Measurements from ENCODE around the gene AUTS2.
A peak's percentile ranks its signal among the peaks of the same experiment; 100 is the strongest.

The AUTS2 gene

DNA sequence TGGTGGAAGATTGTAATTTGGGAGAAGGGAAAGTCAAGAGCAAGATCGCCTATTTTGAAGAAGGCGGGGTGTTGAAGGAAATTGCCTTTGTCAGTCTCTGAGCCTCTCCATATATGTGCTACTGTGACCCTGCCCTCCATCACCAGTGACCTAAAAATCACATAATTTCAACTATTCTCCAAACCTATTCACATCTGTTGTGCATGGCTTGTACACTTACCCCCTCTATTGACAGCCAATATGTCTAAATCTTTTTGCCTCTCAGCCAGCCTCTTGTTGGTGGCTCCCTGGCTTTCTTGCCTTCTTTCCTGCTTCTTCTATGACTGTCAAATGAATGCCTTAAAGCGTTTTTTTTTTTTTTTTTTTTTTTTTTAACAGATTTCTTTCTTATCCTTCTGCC is 295.6 kb downstream of the AUTS2 start:
- DNase-seq (ENCODE audit: low read depth) = no peak

DNA sequence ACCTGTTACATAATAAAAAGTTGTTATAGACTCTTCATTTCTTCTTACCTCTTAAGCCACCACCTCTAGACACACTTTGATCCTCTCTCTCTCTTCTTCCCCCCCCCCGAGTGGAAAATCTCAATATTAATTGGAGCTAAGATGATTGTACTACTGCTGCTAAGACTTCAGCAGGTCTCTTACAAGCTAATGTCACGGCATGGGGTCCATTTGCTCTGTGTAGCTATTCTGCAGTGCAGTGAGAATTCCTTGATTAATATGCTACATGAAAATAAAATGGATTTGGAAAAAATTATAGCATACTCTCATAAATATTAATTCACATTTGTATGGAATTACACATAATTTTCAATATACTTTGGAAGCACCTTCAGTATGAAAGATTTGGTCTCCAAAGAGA is 297.2 kb downstream of the AUTS2 start:
- DNase-seq (ENCODE audit: low read depth) = no peak

DNA sequence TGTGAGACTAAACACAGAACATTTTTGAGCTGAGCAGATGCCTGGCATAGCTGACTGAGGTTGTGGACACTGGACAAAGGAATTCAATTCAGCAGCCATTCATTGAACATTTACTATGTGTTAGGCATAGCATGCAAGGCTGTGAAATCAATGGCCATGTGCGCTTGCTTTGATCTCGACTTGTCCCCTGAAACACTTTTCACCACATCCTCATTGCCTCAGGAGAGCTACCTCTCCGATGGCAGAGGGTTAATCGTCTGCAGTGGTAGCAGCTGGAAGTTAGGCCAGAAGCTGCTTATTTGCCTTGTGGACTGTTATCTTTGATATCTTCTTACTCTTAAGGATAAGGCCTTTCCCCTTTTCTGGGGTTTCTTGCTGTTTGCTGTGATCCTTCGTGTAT is 297.8 kb downstream of the AUTS2 start:
- DNase-seq (ENCODE audit: low read depth) = no peak

DNA sequence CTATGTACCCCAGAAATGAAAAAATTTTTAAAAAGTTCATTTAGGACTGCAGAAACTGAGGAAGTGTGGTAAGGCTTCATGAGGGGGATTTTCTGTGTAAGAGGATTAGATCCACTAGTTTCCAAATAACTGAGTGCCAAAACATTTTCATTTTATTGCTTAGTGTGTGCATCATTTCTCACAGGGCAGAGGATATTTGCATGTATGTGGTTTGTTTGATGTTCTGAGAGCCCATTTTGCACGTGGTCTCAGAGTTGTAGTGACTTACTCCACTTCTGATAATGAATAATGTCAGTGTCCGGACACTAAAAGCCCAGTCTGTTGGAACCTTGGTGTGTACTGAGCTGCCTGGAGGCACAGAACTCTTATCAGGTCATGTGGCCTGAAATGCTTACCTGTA is 299.9 kb downstream of the AUTS2 start:
- no peak for DNase-seq (ENCODE audit: low read depth)

DNA sequence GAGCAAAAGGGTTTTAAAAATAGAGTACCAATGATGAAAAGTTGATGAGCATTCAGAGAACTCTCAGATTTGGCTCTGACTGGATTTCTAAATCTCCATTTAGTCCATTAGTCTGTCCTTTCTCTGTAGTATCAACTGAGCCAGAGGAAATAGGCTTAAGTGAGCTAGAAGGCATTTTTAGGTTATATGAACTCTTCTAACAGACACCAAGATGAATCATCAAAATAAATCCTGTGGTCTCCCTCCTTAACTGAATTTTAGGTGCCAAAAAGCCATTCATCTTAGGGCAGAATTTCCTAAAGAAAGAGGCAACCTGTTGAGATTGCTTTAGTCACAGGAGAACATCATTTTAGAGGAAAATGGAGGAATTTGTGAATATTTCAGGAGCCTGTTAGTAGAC is 305.1 kb downstream of the AUTS2 start:
- no peak for DNase-seq (ENCODE audit: low read depth)

DNA sequence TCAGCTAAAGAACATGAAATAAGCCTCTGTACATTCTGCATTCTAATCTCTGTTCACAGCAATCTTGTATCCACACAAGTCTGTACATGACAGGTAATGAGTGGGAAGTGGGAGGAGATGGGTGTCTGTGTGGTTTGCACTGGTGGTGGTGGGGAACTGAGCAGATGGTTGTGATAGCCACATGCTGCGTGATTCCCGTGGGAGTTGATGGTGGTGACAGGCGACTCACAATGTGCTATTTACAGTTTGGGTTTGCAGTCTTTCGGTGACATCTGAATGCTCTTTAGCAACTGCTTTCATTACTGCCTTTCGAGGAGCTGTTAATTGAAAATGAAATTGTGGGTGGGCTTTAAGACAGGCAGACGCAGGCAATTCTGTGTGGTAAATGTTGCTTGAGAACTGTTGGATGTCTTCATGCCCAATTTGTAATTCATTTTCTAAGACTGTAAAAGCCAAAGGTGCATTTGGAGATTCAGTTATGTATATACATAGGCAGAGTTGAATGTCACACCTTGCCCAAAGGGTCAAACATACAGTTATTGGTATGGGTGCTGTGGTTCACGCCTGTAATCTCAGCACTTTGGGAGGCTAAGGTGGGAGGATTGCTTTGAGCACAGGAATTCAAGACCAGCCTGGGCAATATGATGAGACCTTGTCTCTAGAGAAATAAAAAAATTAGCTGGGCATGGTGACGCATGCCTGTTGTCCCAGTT is 308.2 kb downstream of the AUTS2 start:
- DNase-seq (ENCODE audit: low read depth) = no peak

DNA sequence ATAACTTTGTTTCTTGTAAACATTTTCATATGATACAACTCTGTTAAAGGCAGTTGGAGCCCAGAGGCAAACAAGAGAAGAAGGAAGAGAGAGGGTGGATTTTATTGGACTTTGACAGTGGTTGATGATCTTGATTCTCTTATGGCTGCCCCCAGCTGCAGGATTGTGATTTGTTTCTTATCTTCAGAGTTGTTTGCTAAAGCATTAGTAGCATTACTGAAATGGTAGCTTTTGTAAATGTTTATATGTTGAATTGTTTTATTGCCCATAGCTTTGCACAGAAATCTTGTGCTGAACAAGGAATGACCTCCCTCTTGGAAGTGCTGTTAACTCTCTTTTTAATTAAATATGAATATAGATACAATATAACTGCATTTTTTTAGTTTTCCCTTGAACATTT is 309.4 kb downstream of the AUTS2 start:
- no peak for DNase-seq (ENCODE audit: low read depth)

DNA sequence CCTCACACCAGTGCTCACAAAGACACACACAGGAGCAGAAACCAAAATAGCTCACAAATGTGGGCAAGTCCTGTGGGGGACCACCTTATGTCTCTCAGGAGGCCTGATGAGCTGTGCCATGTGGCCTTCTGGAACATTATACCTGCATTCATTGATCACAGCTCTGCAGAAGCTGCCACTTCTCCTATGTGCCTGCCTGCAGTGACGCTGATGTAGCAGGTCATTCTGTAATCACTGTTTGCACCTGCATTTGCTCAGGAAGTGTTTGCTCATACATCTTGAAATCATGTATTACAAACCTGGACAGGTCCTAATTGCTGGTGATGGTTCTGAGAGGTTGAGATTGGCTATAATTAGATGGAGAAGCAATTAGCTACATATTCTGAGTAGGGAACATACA is 310.2 kb downstream of the AUTS2 start:
- no peak for DNase-seq (ENCODE audit: low read depth)

DNA sequence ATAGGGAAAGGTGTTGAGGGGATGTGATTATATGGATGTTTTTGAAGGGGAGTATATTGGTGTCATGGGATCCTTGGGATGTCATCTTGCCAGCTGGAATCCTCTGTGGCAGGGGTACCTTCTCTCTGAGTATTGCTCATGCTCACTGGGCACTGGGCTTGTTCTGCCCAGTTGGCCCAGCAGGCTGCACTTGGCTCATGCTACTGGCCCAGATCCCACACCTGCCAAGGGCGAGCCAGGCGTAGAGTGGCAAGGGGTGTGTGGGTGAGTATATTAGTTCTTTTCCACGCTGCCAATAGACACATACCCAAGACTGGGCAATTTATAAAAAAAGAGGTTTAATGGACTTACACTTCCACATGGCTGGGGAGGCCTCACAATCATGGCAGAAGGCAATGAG is 311.9 kb downstream of the AUTS2 start:
- no peak for DNase-seq (ENCODE audit: low read depth)

DNA sequence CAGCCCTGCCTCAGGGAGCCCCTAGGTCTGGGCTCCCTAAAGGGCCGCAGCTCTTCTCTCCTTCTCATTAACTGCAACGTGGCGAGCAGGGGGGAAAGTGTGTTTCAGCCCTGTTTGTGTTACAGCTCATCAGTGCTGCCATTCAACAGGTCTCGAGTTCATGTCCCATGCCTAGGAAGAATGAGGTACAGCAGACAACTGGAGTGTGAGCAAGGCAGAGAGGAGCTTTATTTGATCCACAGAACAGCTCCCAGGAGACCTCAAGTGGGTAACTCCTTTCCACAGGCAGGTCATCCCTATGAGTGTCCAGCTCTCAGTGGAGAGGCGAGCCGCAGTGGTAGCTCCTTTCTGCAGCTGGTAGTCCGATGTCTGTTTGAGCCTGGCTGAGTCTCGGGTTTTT is 313.1 kb downstream of the AUTS2 start:
- no peak for DNase-seq (ENCODE audit: low read depth)

DNA sequence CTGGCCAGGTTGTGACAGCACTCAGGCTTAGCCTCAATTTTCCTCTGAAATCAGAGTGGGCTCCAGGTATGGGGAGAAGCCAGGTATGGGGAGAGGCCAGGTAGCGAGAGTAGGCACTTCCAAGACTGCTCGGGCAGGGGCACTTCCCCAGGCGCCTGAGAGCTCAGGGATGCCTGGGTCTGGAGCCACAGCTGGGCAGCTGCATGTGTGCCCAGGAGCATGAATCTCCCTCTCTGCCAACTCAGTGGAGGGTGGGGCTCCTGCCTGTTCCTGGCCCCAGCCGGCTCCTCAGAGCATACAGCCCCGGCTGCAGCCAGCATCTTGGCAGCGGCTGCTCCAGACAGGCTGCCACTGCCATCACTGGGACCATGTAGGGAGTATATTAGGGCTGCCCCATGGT is 313.9 kb downstream of the AUTS2 start:
- DNase-seq (ENCODE audit: low read depth) = no peak

DNA sequence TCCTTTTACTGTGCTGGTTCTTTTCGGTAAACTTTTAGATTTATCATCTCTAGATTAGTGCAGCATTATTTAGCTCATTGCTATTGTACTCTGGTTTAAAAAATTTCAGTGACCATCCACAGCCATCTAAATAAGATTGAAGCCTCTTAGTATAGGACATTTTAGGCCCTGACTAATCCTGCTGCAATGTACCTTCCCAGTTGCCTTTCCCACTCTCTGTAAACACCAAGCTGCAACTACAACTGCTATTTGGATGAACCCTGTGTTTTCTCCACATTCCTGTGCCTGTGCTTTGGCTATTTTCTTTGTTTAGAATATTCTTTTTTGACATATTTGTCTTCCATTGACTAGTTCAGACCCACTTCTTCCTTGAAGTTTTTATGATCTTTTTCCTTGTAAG is 314.6 kb downstream of the AUTS2 start:
- no peak for DNase-seq (ENCODE audit: low read depth)

DNA sequence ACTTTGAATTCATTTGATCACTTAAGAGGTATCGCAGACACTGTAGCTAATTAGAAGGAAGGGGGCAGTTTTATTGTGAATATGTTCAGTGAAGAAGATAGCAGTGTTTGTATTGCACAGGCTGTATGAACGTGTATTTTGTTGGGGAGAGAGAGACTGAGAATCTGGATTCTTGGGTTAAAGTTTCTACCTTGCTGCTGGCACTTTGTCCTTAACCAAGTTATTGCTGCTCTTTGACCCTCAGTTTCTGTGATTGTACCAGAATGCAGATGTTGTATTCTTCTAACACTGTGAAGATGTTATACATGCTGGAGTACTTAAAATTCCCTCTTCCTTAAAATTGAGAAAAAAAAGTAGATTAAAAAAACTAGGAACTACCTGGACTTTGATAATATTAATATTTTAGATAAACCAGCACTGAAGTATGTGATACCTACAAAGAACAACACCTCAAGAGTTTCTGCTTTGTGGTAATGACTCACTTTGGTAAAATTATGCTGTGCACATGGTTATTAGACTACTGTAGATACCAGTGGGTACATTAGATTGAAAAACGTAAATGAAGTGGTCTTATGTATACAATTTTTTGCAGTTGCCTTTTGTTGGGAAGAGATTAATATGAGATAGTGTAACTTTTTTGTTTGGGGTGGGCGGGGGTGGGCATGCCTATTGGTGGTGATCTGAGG is 321.3 kb downstream of the AUTS2 start:
- DNase-seq (ENCODE audit: low read depth) = no peak

DNA sequence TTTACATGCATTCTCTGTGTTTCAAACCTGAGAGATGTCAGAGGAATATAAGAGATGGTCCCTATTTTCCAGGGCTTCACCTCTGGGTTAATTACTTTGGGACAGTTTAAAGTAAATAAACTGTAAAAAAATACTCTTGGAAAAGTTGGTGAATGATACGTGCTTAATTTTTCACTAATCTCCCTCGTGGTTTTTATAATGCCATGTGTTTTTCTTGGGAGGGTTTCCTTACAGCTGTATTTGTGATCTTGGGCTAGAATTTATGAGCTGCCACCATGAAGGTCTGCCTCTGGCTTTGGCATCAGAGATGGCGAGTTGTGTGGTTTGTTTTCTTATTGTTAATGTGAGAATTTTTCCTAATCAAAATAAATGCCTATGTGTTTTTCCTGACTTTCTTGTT is 322.5 kb downstream of the AUTS2 start:
- no peak for DNase-seq (ENCODE audit: low read depth)

DNA sequence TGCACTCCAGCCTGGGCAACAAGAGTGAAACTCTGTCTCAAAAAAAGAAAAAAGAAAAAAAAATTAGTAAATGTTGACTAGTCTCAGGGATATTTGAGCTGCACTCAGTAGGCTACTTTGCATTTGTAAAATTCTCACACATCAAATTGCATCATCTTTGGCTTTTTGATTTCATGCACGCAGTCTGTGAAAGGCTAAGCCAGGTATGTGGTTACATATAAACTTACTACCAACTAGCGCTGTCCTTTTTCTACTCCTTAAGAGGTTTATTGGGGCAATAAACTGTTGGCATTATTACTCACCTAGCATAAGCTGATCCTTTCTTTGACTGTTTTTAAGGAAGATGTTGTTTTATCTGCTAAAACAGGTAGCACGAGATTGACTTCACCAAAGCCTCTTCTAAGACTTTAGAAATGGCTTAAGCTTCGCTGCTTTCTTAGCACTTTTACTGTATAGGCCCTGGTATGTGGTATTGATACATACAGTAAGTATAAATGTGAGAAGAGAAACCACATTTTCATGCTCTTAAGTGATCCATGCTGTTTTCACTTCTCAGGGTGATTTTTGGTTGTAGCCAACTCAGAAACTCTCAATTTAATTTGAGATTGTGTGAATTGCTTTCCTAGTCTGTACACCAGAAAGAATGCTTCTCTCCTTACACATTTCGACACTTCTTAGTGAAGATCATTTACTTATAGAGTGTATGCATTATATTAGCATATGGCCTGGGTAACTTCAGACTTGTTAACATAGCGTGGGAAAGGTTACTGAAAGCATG is 323.9 kb downstream of the AUTS2 start:
- no peak for DNase-seq (ENCODE audit: low read depth)

DNA sequence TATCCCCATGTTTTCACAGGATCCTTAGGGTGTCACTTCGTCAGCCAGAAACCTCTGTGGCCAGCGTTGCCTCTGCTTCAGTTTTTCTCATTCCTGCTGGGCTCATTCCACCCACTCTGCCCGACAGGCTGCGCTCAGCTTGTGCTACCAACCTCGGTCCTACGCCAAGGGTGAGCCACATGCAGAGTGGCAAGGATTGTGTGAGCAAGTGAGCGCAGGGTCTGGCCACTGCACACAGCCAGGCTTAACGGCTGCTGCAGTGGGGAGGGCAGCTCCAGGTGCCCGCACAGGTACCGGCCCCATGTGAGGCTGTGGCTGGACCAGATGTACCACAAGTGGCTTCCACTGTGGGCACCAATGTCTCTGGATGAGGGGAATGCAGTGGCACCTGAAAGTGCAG is 329.2 kb downstream of the AUTS2 start:
- DNase-seq (ENCODE audit: low read depth) = no peak

DNA sequence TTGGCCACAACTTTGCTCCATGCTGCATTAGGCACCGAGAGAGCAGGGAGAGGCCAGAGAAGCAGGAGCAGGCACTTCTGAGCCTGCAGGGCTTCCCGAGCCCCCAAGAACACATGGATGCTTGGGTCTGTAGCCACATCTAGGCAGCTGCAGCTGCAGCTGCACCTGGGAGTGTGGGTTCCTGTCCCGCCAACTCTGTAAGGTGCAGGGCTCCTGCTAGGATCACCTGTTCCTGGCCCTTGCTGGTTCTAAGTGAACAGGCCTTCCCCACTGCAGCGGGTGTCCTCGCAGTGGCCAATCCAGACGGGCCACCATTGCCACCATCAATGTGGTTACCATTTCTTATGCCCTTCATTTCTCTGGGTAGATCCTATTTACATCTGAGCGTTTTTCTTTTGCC is 330.3 kb downstream of the AUTS2 start:
- no peak for DNase-seq (ENCODE audit: low read depth)

DNA sequence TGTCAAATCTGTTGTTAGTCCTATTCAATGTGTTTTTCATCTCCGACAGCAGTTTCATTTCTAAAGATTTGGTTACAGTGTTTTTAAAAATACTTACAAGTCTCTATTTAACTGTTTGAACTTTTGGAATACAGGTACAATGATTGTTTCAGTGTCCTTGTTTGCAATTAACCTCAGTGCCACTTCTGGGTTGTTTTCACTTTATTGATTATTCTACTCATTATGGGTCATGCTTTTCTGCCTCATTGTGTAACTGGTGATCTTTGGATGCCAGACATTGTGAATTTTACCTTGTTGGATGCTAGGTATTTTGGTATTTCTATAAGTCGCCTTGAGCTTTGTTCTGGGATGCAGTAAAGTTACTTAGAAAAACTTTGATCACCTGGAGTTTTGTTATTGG is 331.3 kb downstream of the AUTS2 start:
- DNase-seq (ENCODE audit: low read depth) = no peak

DNA sequence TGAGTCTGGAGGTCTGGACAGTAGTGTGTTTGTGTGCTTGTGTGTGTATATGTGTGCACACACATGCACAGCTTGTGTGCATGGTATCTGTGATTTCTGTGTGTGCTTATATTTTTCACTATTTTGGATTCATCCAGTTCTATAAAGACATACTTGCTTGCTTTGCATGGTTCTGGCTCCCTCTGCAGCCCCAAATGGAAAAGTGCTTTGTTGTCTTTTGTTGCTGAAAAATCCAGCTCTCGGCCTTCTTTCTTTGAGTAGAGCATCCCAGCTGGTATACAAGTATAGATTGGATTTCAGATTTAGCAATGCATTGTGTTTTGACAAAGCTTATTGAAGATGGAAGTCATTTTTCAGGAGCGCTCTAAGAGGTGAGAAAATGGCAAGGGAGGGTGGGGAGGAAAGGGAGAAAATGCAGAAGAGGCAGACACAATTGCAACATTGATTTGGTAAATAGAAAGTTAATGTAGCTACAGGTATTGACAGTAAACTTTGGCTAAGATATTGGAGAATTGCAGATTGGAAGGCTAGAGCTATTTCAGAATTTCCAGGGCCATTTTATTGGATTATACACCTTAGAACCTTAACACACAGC is 333.9 kb downstream of the AUTS2 start:
- DNase-seq (ENCODE audit: low read depth) = peak; percentile 9

DNA sequence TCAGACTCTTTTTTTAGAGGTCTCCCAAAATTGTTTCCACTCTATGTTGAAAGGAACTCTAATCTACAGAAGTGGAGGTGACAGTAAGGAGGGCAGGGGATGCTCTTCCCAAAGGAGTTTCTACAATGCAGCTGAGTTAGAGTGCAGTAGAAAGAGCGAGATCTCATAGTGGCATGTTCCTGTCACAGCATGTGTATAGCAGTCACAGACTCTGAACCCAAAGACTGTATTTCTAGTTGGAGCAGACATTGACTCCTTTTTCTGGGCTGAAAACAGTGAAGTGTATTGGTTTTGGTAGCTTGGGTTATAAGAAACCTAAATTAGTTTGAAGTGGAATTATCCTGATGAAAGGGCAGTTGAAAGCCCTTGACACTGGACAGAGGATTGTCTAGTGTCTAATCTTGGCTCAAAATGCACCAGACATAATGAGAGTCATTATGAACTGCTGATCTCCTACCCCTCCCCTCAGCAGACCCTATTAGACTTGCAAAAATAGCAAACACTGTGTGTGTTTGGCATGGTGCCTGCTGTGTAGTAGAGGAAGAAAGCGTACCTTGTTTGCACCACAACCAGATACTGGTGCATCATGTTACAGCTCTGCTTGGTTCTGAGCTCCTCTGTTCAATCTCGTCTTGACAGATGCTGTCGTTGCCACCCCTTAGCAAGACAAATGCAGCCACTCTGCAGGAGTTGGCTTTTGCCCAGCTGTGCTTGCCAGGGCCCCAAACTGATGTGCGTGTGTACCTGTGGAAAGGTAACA is 336.0 kb downstream of the AUTS2 start:
- DNase-seq (ENCODE audit: low read depth) = no peak

DNA sequence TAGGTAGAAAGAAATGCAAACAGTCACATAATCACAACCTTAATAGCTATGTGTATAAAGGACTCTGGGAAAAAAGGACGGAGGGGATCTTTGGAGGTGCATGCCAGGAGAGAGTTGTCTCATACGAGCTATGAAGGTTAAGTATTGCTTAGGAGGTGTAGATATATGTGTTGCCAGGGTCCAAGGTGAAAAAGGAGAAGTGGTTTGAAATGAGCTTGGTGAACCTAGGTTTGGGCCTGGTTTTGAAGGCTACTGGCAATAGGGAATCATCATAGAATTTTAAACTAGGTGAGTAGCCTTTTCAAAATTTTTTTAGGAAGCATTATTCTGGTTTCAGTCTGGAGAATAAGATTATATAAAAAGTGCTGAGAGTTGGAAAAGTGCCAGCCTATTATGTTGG is 336.8 kb downstream of the AUTS2 start:
- DNase-seq (ENCODE audit: low read depth) = no peak

DNA sequence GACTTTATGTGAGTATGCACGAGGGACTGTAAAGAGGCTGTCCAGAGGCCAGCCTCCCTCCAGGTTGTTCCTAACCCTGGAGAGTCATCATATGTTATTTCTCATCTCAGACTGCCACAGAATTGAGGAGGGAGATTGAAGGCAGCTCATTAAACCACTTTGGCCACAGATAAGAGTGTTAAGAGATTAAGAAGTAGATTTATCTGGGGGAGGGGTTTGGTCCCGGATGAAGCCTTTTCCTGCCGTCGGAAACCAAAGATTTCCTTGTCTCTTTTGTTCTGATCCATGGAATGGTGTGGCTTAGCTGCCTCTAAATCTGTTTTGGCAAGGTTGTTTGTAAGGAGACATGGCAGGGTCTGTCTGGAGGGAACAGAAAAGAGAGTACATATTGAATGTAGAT is 338.8 kb downstream of the AUTS2 start:
- DNase-seq (ENCODE audit: low read depth) = no peak

All from GM04504 (cell line).